GM12891 (cell line): ENCODE results near the gene OR3A3.

Experiments used
- POLR2A ChIP-seq: IDR thresholded peaks from 2 replicates; pipeline ENCODE4 v1.6.1; 2011; ENCODE audit warnings: low read depth, low read length, control low read depth
- POLR2AphosphoS5 ChIP-seq: IDR thresholded peaks from 2 replicates; pipeline ENCODE4 v1.6.1; 2011; ENCODE audit warnings: low read depth, low read length, control low read depth

- TF ChIP-seq POLR2AphosphoS5 = no peak
- no peak for TF ChIP-seq POLR2A
Observed at GRCh38 chr17:3440451-3440850, 29.3 kb downstream of the OR3A3 start.
